Mesothelial cell of epicardium (in vitro differentiated cells): Measurements from ENCODE around the gene ARMC6. TPM values are rescaled to one million over a fixed set of nuclear protein-coding genes. Genes with fewer than 3 reads are reported as not detected.
"Not testable (repeated sequence)": the region's sequence is repeated elsewhere in the genome, so short reads cannot be mapped to it uniquely, and the experiment has no call there.

Source experiments
- DNase-seq, 2 experiments: peaks; one replicate each; pipeline ENCODE4 v3.0.0; 2021; ENCODE audit warnings: low spot score in 2 of 2; ENCODE audit not compliant: unreplicated experiment in 2 of 2
- H3K27ac Mint-ChIP-seq: 2 replicates; pipeline ENCODE4 v1.8.0; 2021; ENCODE audit warnings: mixed read lengths
- H3K27me3 Mint-ChIP-seq: 2 replicates; pipeline ENCODE4 v1.8.0; 2021; ENCODE audit warnings: low read depth, mixed read lengths
- H3K36me3 Mint-ChIP-seq: 2 replicates; pipeline ENCODE4 v1.8.0; 2021; ENCODE audit warnings: mixed read lengths
- H3K4me1 Mint-ChIP-seq: 2 replicates; pipeline ENCODE4 v1.8.0; 2021; ENCODE audit warnings: mixed read lengths
- H3K4me3 Mint-ChIP-seq: 2 replicates; pipeline ENCODE4 v1.8.0; 2021; ENCODE audit warnings: mild to moderate bottlenecking, moderate library complexity, mixed read lengths
- H3K9me3 Mint-ChIP-seq: 2 replicates; pipeline ENCODE4 v1.8.0; 2021; ENCODE audit warnings: mixed read lengths
- CTCF ChIP-seq: fragments of 200-600 bp; sonication (generic); IDR thresholded peaks from one replicate; pipeline ENCODE4 v1.5.0; 2021; ENCODE audit warnings: antibody characterized with exemption; ENCODE audit not compliant: unreplicated experiment
- total RNA-seq: library from RNA; stranded (reverse); gene quantifications from 3 replicates; pipeline ENCODE4 v1.2.1, GENCODE V29; 2021

The ARMC6 gene
- total RNA-seq, 1 donor from 2014 or later: 25.8 TPM

DNA sequence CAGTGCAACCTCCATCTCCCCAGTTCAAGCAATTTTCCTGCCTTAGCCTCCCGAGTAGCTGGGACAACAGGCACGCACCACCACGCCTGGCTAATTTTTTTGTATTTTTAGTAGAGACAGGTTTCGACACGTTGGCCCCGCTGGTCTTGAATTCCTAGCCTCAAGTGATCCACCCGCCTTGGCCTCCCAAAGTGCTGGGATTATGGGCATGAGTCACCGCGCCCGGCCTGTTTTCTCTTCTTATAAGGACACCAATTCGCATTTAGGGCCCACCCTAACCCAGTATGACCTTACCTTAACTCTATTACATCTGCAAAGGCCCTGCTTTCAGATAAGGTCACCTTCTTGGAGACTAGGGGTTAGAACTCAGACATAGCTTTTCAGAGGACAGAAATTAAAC is 69.8 kb downstream of the ARMC6 start:
- peaks cover 7% of the 10 kb centered on the region for H3K36me3 Mint-ChIP-seq
- no peak overlapping the region for H3K4me3 Mint-ChIP-seq
- H3K4me1 Mint-ChIP-seq: peaks cover 24% of the 10 kb centered on the region
- H3K27me3 Mint-ChIP-seq: no peaks in the 10 kb centered on the region
- no peak overlapping the region for H3K27ac Mint-ChIP-seq
- H3K9me3 Mint-ChIP-seq: no peaks in the 10 kb centered on the region
- TF ChIP-seq CTCF: no peak
- DNase-seq: no peak

- TF ChIP-seq CTCF: no peak
- Mint-ChIP-seq H3K9me3 (no peaks in the 10 kb centered on the region), H3K36me3 (peaks cover 7% of the 10 kb centered on the region), H3K27ac (peak overlapping the region; percentile 96), H3K27me3 (peaks cover 3% of the 10 kb centered on the region), H3K4me1 (peaks cover 27% of the 10 kb centered on the region), H3K4me3 (peak overlapping the region; percentile 74)
- DNase-seq: peak; percentile 78 to 80
These were observed 72.1 kb downstream of the ARMC6 start for GRCh38 chr19:19105365-19106055.

DNA sequence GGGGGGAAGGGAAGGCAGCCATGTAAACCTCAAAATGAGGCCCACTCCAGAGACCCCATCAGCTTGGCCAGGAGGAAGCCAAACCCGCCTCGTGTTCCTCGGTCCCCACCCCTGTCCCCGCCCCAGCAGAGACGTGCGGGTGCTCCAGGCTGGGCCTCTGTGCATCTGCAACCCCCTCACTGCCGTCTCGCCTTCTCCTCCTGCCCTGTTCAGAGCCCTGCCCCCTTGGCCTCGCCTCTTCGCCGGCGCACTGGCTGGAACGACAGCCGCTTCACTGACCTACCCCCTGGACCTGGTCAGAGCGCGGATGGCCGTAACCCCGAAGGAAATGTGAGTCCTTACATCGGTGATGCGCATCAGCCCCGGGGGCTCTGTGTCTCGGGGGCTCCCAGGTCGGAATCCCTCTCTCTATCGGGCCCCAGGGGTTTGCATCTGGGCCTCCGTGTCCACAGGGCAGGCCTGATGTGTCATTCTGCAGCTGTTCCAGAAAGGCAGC is 72.7 kb downstream of the ARMC6 start:
- Mint-ChIP-seq H3K27ac (peak overlapping the region; percentile 96), H3K4me3 (peak overlapping the region; percentile 74), H3K27me3 (peaks cover 8% of the 10 kb centered on the region), H3K4me1 (peaks cover 27% of the 10 kb centered on the region), H3K36me3 (peaks cover 5% of the 10 kb centered on the region), H3K9me3 (no peaks in the 10 kb centered on the region)
- DNase-seq: no peak
- TF ChIP-seq CTCF: no peak

DNA sequence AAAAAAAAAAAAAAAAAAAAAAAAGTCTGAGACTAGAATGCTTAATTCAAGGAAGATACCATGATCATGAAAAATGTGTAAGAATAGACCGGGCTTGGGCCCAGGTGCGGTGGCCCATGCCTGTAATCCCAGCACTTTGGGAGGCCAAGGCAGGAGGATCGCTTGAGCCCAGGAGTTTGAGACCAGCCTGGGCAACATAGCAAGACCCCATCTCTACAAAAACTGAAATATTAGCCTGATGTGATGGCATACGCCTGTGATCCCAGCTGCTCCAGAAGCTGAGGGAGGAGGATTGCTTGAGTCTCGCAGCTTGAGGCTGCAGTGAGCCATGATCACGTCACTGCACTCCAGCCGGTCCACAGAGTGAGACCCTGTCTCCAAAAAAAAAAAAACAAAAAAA is 73.5 kb downstream of the ARMC6 start:
- H3K4me3 Mint-ChIP-seq, H3K9me3 Mint-ChIP-seq, DNase-seq, H3K27ac Mint-ChIP-seq, H3K36me3 Mint-ChIP-seq: not testable (repeated sequence)
- peaks cover 27% of the 10 kb centered on the region for H3K4me1 Mint-ChIP-seq
- H3K27me3 Mint-ChIP-seq: peaks cover 13% of the 10 kb centered on the region

GRCh38 chr19:19107654-19108053 is 74.3 kb downstream of the ARMC6 start:
- no peak for DNase-seq
- H3K4me3 Mint-ChIP-seq: no peak overlapping the region
- H3K36me3 Mint-ChIP-seq: peaks cover 5% of the 10 kb centered on the region
- H3K27me3 Mint-ChIP-seq: peaks cover 13% of the 10 kb centered on the region
- H3K4me1 Mint-ChIP-seq: peaks cover 27% of the 10 kb centered on the region
- H3K27ac Mint-ChIP-seq: peak overlapping the region; percentile 47
- H3K9me3 Mint-ChIP-seq: no peaks in the 10 kb centered on the region
- no peak for TF ChIP-seq CTCF

Other genes starting within 250 kb of the ARMC6 start
- gene COMP, start 242.3 kb upstream of the ARMC6 start, total RNA-seq: 0.16 to 0.31 TPM (median 0.18 TPM) in 3 replicates
- 72.1 to 73.3 TPM (median 73.0 TPM) in 3 replicates for gene UPF1, start 201.6 kb upstream of the ARMC6 start, total RNA-seq
- gene CERS1, start 137.4 kb upstream of the ARMC6 start, total RNA-seq: 8.5 to 9.4 TPM (median 8.8 TPM) in 3 replicates
- gene COPE, start 114.2 kb upstream of the ARMC6 start, total RNA-seq: 161 to 174 TPM (median 163 TPM) in 3 replicates
- gene DDX49, start 113.9 kb upstream of the ARMC6 start, total RNA-seq: 41.3 to 46.1 TPM (median 45.6 TPM) in 3 replicates
- gene HOMER3, start 92.4 kb upstream of the ARMC6 start, total RNA-seq: 53.7 to 60.4 TPM (median 56.3 TPM) in 3 replicates
- 137 to 152 TPM (median 140 TPM) in 3 replicates for gene SUGP2, start 86 bp upstream of the ARMC6 start, total RNA-seq
- gene SLC25A42, start 30.4 kb downstream of the ARMC6 start, total RNA-seq: 21.2 to 22.1 TPM (median 21.2 TPM) in 3 replicates
- 45.5 to 48.4 TPM (median 46.5 TPM) in 3 replicates for gene TMEM161A, start 104.9 kb downstream of the ARMC6 start, total RNA-seq
- 1.4 to 2.9 TPM (median 2.8 TPM) in 3 replicates for gene MEF2B, start 136.7 kb downstream of the ARMC6 start, total RNA-seq
- 26.4 to 28.4 TPM (median 26.7 TPM) in 3 replicates for gene BORCS8, start 158.5 kb downstream of the ARMC6 start, total RNA-seq
- 90.4 to 93.6 TPM (median 92.0 TPM) in 3 replicates for gene RFXANK, start 158.7 kb downstream of the ARMC6 start, total RNA-seq
- 9.4 to 11.8 TPM (median 10.1 TPM) in 3 replicates for gene NR2C2AP, start 169.8 kb downstream of the ARMC6 start, total RNA-seq
- 0.02 to 0.29 TPM (median 0.07 TPM) in 3 replicates for gene NCAN, start 178.4 kb downstream of the ARMC6 start, total RNA-seq
- gene TM6SF2, start 239.7 kb downstream of the ARMC6 start, total RNA-seq: 3.5 to 5.7 TPM (median 4.0 TPM) in 3 replicates